ENCODE data around the gene DUSP2.

Gene DUSP2

GRCh38 chr2:96134421-96134820, 10.8 kb downstream of the DUSP2 start:
- Histone ChIP-seq H3K9ac (ENCODE audit: low read length) (no peak overlapping the region), H3K4me2 (ENCODE audit: low read length, poor library complexity, severe bottlenecking) (no peak overlapping the region), H2BK5ac (ENCODE audit: low read depth, low read length, poor library complexity, severe bottlenecking) (no peak overlapping the region), H3K27me3 (ENCODE audit: control insufficient read depth in 1 of 2, insufficient read depth in 1 of 2, low read length in 2 of 2) (peaks cover 71 to 91% of the 10 kb centered on the region in 2 experiments), H3K14ac (ENCODE audit: low read length in 2 of 2) (no peak overlapping the region), H3K36me3 (ENCODE audit: control insufficient read depth in 1 of 2, insufficient read depth in 2 of 2, low read depth in 1 of 2, low read length in 2 of 2) (no peaks in the 10 kb centered on the region), H4K91ac (ENCODE audit: low read length) (no peak overlapping the region), H2BK120ac (ENCODE audit: low read depth, low read length) (no peak overlapping the region), H3K23ac (ENCODE audit: low read length in 2 of 2) (no peak overlapping the region), H2AK5ac (ENCODE audit: low read length, severe bottlenecking) (no peak overlapping the region), H4K8ac (ENCODE audit: low read length) (no peak overlapping the region), H3K4me3 (ENCODE audit: insufficient read depth in 1 of 2, low read depth in 1 of 2, low read length in 2 of 2) (no peak overlapping the region), H3K27ac (ENCODE audit: low read length, poor library complexity, severe bottlenecking) (no peak overlapping the region), H2AFZ (ENCODE audit: low read depth, low read length) (no peak overlapping the region), H3K4me1 (ENCODE audit: control insufficient read depth, insufficient read depth, low read depth, low read length) (peaks cover 2% of the 10 kb centered on the region), H2BK15ac (ENCODE audit: low read depth, poor library complexity, severe bottlenecking) (no peak overlapping the region), H2BK12ac (ENCODE audit: low read length in 2 of 2) (no peak overlapping the region), H3K18ac (ENCODE audit: low read depth in 1 of 2, low read length in 2 of 2) (no peak overlapping the region), H3K79me1 (replicated peaks; ENCODE audit: low read length, poor library complexity, severe bottlenecking) (no peaks in the 10 kb centered on the region), H3K9me3 (ENCODE audit: control insufficient read depth, low read length) (no peaks in the 10 kb centered on the region), H3K4ac (ENCODE audit: low read depth in 1 of 2, low read length in 2 of 2) (no peak overlapping the region)
- DNase-seq: no peak
- 79% methylated on average over 11 of the region's 11 CpGs for WGBS

- Histone ChIP-seq H3K18ac (ENCODE audit: low read depth in 1 of 2, low read length in 2 of 2) (no peak overlapping the region), H2BK15ac (ENCODE audit: low read depth, poor library complexity, severe bottlenecking) (no peak overlapping the region), H3K4me3 (ENCODE audit: insufficient read depth in 1 of 2, low read depth in 1 of 2, low read length in 2 of 2) (no peak overlapping the region), H3K4ac (ENCODE audit: low read depth in 1 of 2, low read length in 2 of 2) (no peak overlapping the region), H3K79me1 (replicated peaks; ENCODE audit: low read length, poor library complexity, severe bottlenecking) (no peaks in the 10 kb centered on the region), H2BK5ac (ENCODE audit: low read depth, low read length, poor library complexity, severe bottlenecking) (no peak overlapping the region), H3K36me3 (ENCODE audit: control insufficient read depth in 1 of 2, insufficient read depth in 2 of 2, low read depth in 1 of 2, low read length in 2 of 2) (no peaks in the 10 kb centered on the region), H3K9ac (ENCODE audit: low read length) (no peak overlapping the region), H4K91ac (ENCODE audit: low read length) (no peak overlapping the region), H3K23ac (ENCODE audit: low read length in 2 of 2) (no peak overlapping the region), H3K27me3 (ENCODE audit: control insufficient read depth in 1 of 2, insufficient read depth in 1 of 2, low read length in 2 of 2) (peaks cover 60 to 86% of the 10 kb centered on the region in 2 experiments), H2AFZ (ENCODE audit: low read depth, low read length) (no peak overlapping the region), H3K9me3 (ENCODE audit: control insufficient read depth, low read length) (no peaks in the 10 kb centered on the region), H3K4me2 (ENCODE audit: low read length, poor library complexity, severe bottlenecking) (no peak overlapping the region), H2AK5ac (ENCODE audit: low read length, severe bottlenecking) (no peak overlapping the region), H3K27ac (ENCODE audit: low read length, poor library complexity, severe bottlenecking) (no peak overlapping the region), H3K14ac (ENCODE audit: low read length in 2 of 2) (no peak overlapping the region), H4K8ac (ENCODE audit: low read length) (no peak overlapping the region), H2BK12ac (ENCODE audit: low read length in 2 of 2) (no peak overlapping the region), H3K4me1 (ENCODE audit: control insufficient read depth, insufficient read depth, low read depth, low read length) (peaks cover 2% of the 10 kb centered on the region), H2BK120ac (ENCODE audit: low read depth, low read length) (no peak overlapping the region)
- WGBS: 81% methylated on average over 26 of the region's 26 CpGs
- no peak for DNase-seq
Measured at GRCh38 chr2:96131813-96132745, 13.2 kb downstream of the DUSP2 start.

GRCh38 chr2:96131152-96131812, 14.0 kb downstream of the DUSP2 start:
- Histone ChIP-seq H3K18ac (ENCODE audit: low read depth in 1 of 2, low read length in 2 of 2) (no peak overlapping the region), H3K4ac (ENCODE audit: low read depth in 1 of 2, low read length in 2 of 2) (no peak overlapping the region), H4K8ac (ENCODE audit: low read length) (no peak overlapping the region), H2AK5ac (ENCODE audit: low read length, severe bottlenecking) (no peak overlapping the region), H2AFZ (ENCODE audit: low read depth, low read length) (no peak overlapping the region), H3K36me3 (ENCODE audit: control insufficient read depth in 1 of 2, insufficient read depth in 2 of 2, low read depth in 1 of 2, low read length in 2 of 2) (no peaks in the 10 kb centered on the region), H3K23ac (ENCODE audit: low read length in 2 of 2) (no peak overlapping the region), H3K9ac (ENCODE audit: low read length) (no peak overlapping the region), H3K27me3 (ENCODE audit: control insufficient read depth in 1 of 2, insufficient read depth in 1 of 2, low read length in 2 of 2) (peaks cover 56 to 85% of the 10 kb centered on the region in 2 experiments), H2BK15ac (ENCODE audit: low read depth, poor library complexity, severe bottlenecking) (no peak overlapping the region), H2BK5ac (ENCODE audit: low read depth, low read length, poor library complexity, severe bottlenecking) (no peak overlapping the region), H2BK120ac (ENCODE audit: low read depth, low read length) (no peak overlapping the region), H3K79me1 (replicated peaks; ENCODE audit: low read length, poor library complexity, severe bottlenecking) (no peaks in the 10 kb centered on the region), H2BK12ac (ENCODE audit: low read length in 2 of 2) (no peak overlapping the region), H3K4me1 (ENCODE audit: control insufficient read depth, insufficient read depth, low read depth, low read length) (peaks cover 2% of the 10 kb centered on the region), H3K9me3 (ENCODE audit: control insufficient read depth, low read length) (no peaks in the 10 kb centered on the region), H3K27ac (ENCODE audit: low read length, poor library complexity, severe bottlenecking) (no peak overlapping the region), H3K4me2 (ENCODE audit: low read length, poor library complexity, severe bottlenecking) (no peak overlapping the region), H3K14ac (ENCODE audit: low read length in 2 of 2) (no peak overlapping the region), H3K4me3 (ENCODE audit: insufficient read depth in 1 of 2, low read depth in 1 of 2, low read length in 2 of 2) (no peak overlapping the region), H4K91ac (ENCODE audit: low read length) (no peak overlapping the region)
- no peak for DNase-seq
- 75% methylated on average over 7 of the region's 10 CpGs for WGBS

GRCh38 chr2:96130483-96130882, 14.8 kb downstream of the DUSP2 start:
- no peak overlapping the region for H3K27ac ChIP-seq (ENCODE audit: low read length, poor library complexity, severe bottlenecking)
- no peak overlapping the region for H3K9ac ChIP-seq (ENCODE audit: low read length)
- no peak overlapping the region for H3K4ac ChIP-seq (ENCODE audit: low read depth in 1 of 2, low read length in 2 of 2)
- WGBS: 90% methylated on average over 4 of the region's 4 CpGs
- no peak overlapping the region for H3K4me3 ChIP-seq (ENCODE audit: insufficient read depth in 1 of 2, low read depth in 1 of 2, low read length in 2 of 2)
- H3K23ac ChIP-seq (ENCODE audit: low read length in 2 of 2): no peak overlapping the region
- no peak overlapping the region for H2BK15ac ChIP-seq (ENCODE audit: low read depth, poor library complexity, severe bottlenecking)
- no peaks in the 10 kb centered on the region for H3K36me3 ChIP-seq (ENCODE audit: control insufficient read depth in 1 of 2, insufficient read depth in 2 of 2, low read depth in 1 of 2, low read length in 2 of 2)
- H2BK120ac ChIP-seq (ENCODE audit: low read depth, low read length): no peak overlapping the region
- H3K27me3 ChIP-seq (ENCODE audit: control insufficient read depth in 1 of 2, insufficient read depth in 1 of 2, low read length in 2 of 2): peaks cover 51 to 84% of the 10 kb centered on the region in 2 experiments
- no peak overlapping the region for H2AK5ac ChIP-seq (ENCODE audit: low read length, severe bottlenecking)
- H3K9me3 ChIP-seq (ENCODE audit: control insufficient read depth, low read length): no peaks in the 10 kb centered on the region
- H3K14ac ChIP-seq (ENCODE audit: low read length in 2 of 2): no peak overlapping the region
- peaks cover 2% of the 10 kb centered on the region for H3K4me1 ChIP-seq (ENCODE audit: control insufficient read depth, insufficient read depth, low read depth, low read length)
- H3K18ac ChIP-seq (ENCODE audit: low read depth in 1 of 2, low read length in 2 of 2): no peak overlapping the region
- H2BK12ac ChIP-seq (ENCODE audit: low read length in 2 of 2): no peak overlapping the region
- no peak overlapping the region for H2AFZ ChIP-seq (ENCODE audit: low read depth, low read length)
- no peaks in the 10 kb centered on the region for H3K79me1 ChIP-seq (replicated peaks; ENCODE audit: low read length, poor library complexity, severe bottlenecking)
- H2BK5ac ChIP-seq (ENCODE audit: low read depth, low read length, poor library complexity, severe bottlenecking): no peak overlapping the region
- no peak overlapping the region for H4K8ac ChIP-seq (ENCODE audit: low read length)
- no peak overlapping the region for H3K4me2 ChIP-seq (ENCODE audit: low read length, poor library complexity, severe bottlenecking)
- DNase-seq: no peak
- H4K91ac ChIP-seq (ENCODE audit: low read length): no peak overlapping the region

Data from mesenchymal stem cell (in vitro differentiated cells and primary cell).